HUDEP-2 (cell line): ENCODE results near the gene GPATCH2L.

Experiments
- DNase-seq, 76 experiments: peaks; one replicate each; lab custom pipeline; 2025; ENCODE audit not compliant: unreplicated experiment in 76 of 76; lab: John Stamatoyannopoulos, UW

Gene GPATCH2L

DNA sequence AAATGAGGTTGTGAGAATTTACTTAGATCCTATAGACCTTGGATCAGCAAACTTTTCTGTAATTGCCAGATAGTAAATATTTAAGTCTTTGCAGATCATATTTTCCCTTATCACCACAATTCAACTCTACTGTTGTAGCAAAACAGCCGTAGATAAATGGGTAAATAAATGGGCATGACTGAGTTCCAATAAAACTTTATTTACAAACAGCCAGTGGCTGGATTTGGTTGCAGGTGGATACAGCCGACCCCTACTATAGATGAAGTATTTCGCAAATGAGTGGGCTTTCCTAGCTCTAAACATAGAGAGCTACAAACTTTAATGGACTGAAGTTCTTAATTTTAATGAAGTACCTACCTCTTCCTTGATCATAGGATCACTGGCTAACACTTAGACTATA is 100.7 kb downstream of the GPATCH2L start:
- DNase-seq = no peak

DNA sequence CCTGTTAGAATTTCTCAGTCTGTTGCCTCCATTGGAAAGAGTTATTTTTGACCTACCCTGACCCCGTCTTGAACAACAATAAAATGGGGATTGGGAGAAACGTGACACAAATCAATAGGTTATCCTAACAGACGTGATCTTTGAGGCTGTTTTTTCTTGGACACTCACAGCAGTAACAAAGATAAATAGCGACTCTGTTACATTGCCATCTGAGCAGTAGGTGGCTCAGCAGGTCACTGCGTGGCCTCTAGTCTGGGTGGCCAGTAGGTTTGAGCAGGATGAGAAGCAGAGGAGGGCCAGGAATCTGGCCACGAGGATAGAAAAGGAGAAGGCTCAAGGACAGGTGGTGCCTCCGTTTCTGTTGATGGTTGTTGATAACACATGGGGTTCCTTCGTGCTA is 101.4 kb downstream of the GPATCH2L start:
- no peak for DNase-seq

DNA sequence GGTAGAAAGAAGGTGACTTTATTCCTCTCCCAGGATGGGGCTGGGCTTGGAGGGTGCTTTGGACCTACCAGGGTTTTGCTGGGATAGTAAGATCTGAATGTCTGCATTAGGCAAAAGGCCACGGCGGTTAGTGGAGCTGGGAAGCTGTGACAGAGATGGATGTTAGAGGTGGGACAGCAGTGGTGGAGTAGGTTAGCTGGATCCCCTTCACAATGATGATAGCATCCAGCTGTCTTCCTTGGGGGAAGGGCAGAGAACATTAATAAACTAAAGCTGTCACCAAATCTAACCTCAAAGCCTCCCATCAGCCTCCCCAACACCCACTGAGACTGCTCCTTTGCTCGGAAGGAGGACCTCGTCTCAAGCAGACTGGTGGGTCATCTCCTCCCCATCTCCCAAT is 104.8 kb downstream of the GPATCH2L start:
- DNase-seq = no peak

DNA sequence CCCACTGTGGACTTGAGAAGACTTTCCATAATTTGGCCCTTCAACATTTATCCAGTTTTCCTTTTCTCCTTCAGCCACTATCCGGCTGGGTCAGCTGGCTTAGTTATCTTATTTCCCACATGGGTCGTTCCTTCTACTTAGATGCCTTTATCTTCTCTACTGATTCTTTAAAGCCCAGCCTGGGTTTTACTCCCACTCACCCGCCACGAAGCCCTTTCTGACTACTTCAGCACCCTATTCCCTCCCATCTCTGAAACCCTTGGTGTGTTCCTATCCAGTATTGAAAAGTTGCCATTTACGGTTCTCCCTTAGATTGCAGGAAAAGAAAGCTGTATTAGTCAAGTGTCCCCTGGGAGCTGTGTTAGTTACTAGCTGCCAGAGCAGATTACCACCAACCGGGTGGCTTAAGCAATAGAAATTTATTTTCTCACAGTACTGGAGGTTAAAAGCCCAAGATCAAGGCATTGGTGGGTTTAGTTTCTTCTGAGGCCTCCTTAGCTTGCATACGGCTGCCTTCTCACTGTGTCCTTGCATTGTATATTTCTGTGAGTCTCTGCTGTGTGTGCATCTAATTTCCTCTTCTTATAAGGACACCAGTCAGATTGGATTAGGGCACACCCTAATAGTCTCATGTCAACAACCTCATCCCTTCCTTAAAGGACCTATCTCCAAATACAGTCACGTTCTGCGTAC is 105.5 kb downstream of the GPATCH2L start:
- peak in 3 of 76 experiments; percentile 2 to 4 (median 3) for DNase-seq

DNA sequence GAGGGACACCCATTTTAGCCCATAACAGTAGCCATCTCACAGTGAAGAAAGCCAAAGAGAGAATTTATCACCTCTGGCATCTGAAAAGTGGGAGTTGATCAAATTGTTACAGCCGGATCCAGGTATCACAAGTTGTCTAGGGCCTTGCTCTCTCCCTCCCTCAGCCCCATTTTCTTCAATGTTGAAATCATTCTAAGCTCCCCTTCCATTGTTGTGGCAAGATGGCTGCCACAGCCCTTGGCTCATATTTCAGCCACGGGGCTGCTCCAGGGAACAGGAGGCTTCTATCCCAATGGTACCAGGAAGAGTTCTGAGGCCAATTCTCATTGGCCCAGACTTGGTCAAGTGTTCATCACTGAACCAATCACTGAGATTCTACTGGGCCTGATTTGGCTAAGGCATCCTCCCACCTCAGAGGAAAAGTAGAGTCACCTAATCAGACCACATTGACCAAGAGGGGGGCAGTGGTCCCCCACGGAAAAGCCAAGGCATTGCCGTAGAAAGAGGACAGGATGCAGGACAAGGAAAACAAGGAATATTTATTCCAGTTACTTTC is 106.2 kb downstream of the GPATCH2L start:
- DNase-seq = no peak

DNA sequence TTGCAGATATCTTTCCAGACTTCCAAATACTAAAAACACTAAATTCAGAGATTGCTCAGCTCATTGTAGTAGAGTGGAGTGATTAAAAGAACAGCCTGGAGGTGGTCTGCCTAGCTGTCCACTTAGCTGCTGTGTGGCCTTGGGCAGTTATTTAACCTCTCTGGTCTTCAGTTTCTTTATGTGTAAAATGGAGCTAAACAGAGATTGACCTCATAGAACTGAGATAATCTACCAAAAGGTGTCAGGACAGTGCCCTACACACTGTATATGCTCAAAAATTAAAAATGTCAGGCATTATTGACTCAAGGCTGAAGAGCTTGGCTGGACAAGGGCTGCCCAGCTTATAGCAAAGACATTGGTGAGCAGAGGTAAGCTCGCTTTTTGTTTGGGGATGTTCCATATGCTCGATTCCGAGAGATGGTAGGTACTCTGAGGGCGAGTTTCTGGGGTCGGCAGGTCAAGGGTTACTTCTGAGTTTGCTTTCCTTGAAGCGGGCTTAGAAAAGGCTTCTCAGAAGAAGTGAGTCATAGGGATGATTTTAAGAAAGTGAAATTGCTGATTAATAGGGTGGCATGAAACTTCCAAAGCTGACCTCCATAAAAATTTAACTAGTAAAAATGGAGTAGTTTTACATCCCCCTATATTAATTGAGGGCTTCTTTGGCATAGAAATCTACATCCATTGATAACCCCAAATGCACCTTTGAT is 107.5 kb downstream of the GPATCH2L start:
- no peak for DNase-seq

DNA sequence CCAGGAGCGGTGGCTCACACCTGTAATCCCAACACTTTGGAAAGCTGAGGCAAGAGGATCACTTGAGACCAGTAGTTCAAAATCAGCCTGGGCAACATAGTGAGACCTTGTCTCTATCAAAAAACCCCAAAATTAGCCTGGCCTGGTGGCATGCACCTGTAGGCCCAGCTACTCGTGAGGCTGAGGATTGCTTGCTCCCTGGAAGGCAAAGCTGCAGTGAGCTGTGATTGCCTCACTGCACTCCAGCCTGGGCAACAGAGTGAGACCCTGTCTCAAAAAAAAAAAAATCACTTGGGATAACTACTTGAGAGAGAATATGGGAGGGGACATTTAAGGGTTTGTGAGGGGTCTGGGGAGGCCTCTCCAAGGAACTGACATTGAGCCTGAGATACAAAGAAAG is 109.0 kb downstream of the GPATCH2L start:
- no peak for DNase-seq

DNA sequence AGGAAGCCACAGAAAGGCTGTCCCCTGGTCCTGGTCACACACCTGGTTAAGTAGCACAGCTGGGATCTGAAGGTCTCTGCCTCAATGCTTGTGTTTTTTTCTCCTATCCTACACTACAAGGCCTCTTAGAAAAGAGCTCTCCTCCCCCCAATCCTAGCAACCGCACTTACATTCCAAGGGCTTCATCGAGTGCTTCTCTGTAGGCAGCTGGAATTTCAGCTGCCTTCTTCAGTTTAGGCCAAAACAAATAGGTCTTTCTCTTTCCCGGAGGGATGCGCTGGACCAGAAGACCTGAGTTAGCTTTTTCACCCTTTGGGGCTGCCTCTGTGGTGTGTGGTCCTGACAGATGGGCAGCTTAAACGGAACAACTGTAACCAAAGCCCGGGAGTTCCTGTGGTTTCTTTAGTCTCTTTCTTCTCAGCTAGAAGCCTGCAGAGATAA is 109.7 kb downstream of the GPATCH2L start:
- no peak for DNase-seq

DNA sequence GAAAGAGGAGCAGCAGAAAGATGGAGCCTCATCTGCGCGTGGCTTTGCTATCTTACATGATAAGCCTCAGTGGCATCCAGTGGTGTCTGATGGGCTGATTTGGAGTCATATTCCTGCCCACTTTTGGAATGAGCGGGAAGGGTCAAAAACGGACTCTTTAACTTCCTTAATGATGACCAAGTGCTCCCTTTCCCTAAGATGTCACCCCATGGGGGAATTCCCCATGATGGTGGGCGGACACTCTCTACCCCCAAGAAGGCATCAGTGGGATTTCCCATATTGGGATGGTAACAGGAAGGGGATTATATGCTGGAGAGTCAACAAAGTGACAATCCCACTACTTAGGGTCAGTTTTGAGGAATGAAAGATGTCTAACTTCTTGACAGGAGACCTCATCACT is 110.9 kb downstream of the GPATCH2L start:
- DNase-seq = no peak
